Thoracic aorta (tissue), 2 donors: ENCODE measurements around the gene CPEB3. TPM values are rescaled to one million over a fixed set of nuclear protein-coding genes. Genes with fewer than 3 reads are reported as not detected.
"Not testable (repeated sequence)": the region's sequence is repeated elsewhere in the genome, so short reads cannot be mapped to it uniquely, and the experiment has no call there.

Source experiments
- ATAC-seq: fragments of 150-250 bp; one replicate; pipeline ENCODE4 v1.8.0; 2017; ENCODE audit warnings: low read depth; ENCODE audit not compliant: insufficient number of reproducible peaks, low FRiP score
- DNase-seq: peaks from one replicate; pipeline ENCODE4 v3.0.0-alpha.2; 2020; ENCODE audit warnings: low spot score
- H3K27ac ChIP-seq, 2 donors: fragments of 200-600 bp; sonication (generic); 1 replicate in 1 of 2; 2 replicates in 1 of 2; pipeline ENCODE4 v1.5.1; 2016; ENCODE audit warnings: mild to moderate bottlenecking in 2 of 2, moderate library complexity in 2 of 2
- H3K27me3 ChIP-seq: fragments of 200-600 bp; sonication (generic); replicated peaks from 2 replicates; pipeline ENCODE4 v1.6.0; 2016; ENCODE audit warnings: mild to moderate bottlenecking; ENCODE audit not compliant: insufficient read depth
- H3K36me3 ChIP-seq: fragments of 200-600 bp; sonication (generic); one replicate; pipeline ENCODE4 v1.5.1; 2016
- H3K4me1 ChIP-seq, 2 donors: fragments of 200-600 bp; sonication (generic); 1 replicate in 1 of 2; 2 replicates in 1 of 2; pipeline versions ENCODE4 v1.5.1 to v1.6.0; 2016; ENCODE audit warnings: low read depth in 2 of 2, mild to moderate bottlenecking in 1 of 2; ENCODE audit not compliant: control insufficient read depth in 1 of 2
- H3K4me3 ChIP-seq: fragments of 200-600 bp; sonication (generic); 2 replicates; pipeline ENCODE4 v1.5.1; 2016; ENCODE audit warnings: mild to moderate bottlenecking
- H3K9me3 ChIP-seq: fragments of 200-600 bp; sonication (generic); 2 replicates; pipeline ENCODE4 v1.5.1; 2016
- total RNA-seq, 2 donors: library from RNA; depleted of rRNA; stranded (reverse); fragments of >200 nt; gene quantifications; one replicate each; pipeline versions ENCODE4 v1.1.0 to v1.2.3, GENCODE V29; 2016
- TF ChIP-seq, protein P1 (sequence below): fragments of 200-600 bp; sonication (generic); IDR thresholded peaks from one replicate; pipeline ENCODE4 v1.5.1; 2019; ENCODE audit warnings: antibody characterized with exemption

CPEB3 gene
- total RNA-seq, 2 donors from 2014 or later = 6.8 to 12.2 TPM

DNA sequence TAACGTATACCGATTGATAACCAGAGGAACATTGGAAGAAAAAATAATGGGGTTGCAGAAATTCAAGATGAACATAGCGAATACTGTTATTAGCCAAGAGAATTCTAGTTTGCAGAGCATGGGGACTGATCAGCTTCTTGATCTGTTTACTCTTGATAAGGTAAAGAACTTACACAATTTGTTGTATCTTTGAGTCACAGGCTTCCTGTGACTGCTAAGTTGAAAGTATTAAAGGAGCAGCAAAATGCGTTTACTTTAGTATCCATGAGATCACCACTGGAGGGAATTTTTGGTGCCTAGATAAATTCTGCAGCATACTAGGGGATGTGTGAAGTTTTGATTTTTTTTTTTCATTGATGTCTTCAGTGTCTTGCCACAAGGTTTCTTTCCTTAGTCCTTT is 263.7 kb downstream of the CPEB3 start:
- H3K4me1 ChIP-seq = no peaks in the 10 kb centered on the region
- ATAC-seq (no peak), DNase-seq (no peak)
- TF ChIP-seq, protein P1, sequence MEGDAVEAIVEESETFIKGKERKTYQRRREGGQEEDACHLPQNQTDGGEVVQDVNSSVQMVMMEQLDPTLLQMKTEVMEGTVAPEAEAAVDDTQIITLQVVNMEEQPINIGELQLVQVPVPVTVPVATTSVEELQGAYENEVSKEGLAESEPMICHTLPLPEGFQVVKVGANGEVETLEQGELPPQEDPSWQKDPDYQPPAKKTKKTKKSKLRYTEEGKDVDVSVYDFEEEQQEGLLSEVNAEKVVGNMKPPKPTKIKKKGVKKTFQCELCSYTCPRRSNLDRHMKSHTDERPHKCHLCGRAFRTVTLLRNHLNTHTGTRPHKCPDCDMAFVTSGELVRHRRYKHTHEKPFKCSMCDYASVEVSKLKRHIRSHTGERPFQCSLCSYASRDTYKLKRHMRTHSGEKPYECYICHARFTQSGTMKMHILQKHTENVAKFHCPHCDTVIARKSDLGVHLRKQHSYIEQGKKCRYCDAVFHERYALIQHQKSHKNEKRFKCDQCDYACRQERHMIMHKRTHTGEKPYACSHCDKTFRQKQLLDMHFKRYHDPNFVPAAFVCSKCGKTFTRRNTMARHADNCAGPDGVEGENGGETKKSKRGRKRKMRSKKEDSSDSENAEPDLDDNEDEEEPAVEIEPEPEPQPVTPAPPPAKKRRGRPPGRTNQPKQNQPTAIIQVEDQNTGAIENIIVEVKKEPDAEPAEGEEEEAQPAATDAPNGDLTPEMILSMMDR = no peak
- H3K36me3 ChIP-seq = peaks cover 43% of the 10 kb centered on the region
- H3K27me3 ChIP-seq = no peaks in the 10 kb centered on the region
- no peak overlapping the region for H3K4me3 ChIP-seq
- no peaks in the 10 kb centered on the region for H3K9me3 ChIP-seq
- H3K27ac ChIP-seq = no peak overlapping the region

DNA sequence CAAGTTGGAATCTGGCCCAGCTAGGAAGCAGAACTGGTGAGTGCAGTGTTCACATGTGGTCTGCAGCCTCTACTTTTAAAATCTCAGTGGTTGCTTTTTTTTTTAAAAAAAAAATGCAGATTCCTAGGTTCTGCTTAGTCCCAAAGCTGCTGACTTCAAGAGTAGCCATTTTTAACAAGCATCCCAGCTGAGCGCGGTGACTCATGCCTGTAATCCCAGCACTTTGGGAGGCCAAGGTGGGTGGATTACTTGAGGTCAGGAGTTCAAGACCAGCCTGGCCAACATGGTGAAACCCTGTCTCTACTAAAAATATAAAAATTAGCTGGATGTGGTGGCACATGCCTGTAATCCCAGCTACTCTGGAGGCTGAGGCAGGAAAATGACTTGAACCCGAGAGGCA is 265.5 kb downstream of the CPEB3 start:
- H3K27ac ChIP-seq, DNase-seq, H3K4me3 ChIP-seq, ATAC-seq, H3K4me1 ChIP-seq, H3K9me3 ChIP-seq, H3K27me3 ChIP-seq: not testable (repeated sequence)
- H3K36me3 ChIP-seq = peaks cover 47% of the 10 kb centered on the region

DNA sequence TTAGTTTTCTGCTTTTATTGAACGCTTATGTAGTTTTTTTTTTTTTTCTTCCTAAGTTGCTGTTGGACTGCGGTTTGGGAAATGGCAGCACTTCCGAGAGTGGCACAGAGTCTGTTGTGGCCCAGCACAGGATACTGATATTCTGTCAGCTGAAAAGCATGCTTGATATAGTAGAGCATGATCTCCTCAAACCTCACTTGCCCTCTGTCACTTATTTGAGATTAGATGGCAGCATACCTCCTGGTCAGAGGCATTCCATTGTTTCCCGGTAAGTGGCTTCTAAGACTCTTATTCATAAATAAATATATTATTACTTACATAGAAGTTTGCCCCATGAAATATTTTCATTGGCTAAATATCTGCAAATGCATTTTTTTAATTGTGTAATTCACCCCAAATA is 266.2 kb downstream of the CPEB3 start:
- no peak overlapping the region for H3K4me3 ChIP-seq
- H3K27ac ChIP-seq = no peak overlapping the region
- DNase-seq = no peak
- H3K4me1 ChIP-seq = no peaks in the 10 kb centered on the region
- no peaks in the 10 kb centered on the region for H3K27me3 ChIP-seq
- H3K9me3 ChIP-seq = no peaks in the 10 kb centered on the region
- H3K36me3 ChIP-seq = peaks cover 45% of the 10 kb centered on the region
- ATAC-seq = no peak
- TF ChIP-seq, protein P1 = no peak

DNA sequence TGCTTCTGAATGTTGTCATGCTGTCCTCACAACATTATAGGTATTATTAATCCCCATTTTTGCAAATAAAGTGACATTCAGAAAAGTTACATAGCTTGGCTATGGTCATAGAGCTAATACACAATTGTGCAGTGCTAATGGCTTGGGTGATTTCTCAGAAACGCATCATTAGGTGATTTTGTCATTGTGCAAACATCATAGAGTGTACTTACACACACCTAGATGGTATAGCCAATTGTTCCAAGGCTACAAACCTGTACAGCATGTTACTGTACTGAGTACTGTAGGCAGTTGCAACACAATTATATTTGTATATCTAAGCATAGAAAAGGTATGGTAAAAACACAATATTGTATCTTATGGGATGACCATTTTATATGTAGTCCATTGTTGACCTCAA is 276.3 kb downstream of the CPEB3 start:
- Histone ChIP-seq H3K27ac (no peak overlapping the region), H3K36me3 (peaks cover 16% of the 10 kb centered on the region), H3K27me3 (no peaks in the 10 kb centered on the region), H3K4me1 (no peaks in the 10 kb centered on the region), H3K4me3 (no peak overlapping the region), H3K9me3 (no peaks in the 10 kb centered on the region)
- DNase-seq (no peak), ATAC-seq (no peak)
- TF ChIP-seq, protein P1 = no peak

DNA sequence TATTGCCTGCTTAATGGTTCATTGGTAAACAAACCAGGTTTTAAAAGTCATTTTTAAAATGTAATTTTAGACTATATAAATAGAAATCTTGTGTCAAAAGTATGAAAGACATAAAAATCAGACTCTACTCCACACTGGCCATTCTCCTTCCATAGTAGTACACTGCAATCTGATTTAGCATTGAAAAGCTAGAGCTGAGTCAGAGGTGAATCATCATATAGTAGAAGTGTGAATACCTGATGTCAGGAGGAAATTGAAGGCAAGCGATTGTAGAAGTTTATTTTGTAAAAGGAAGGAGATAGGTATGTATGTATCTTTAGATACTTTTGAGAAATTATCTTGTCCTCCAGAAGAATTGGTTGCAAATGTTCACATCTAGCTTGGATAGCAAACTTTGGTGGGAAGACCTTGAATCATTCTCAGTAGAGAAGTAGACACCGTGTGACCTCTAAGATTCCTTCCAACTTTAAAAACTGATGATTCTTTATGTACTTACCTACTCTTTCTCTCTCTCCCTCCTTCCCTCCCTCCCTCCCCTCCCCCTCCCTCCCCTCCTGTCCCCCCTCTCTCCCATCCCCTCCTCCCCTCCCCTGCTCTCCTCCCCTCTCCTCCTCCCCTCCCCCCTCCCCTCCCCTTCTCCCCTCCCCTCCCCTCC is 279.2 kb downstream of the CPEB3 start:
- TF ChIP-seq, protein P1 = no peak
- Histone ChIP-seq H3K4me1 (no peaks in the 10 kb centered on the region), H3K4me3 (no peak overlapping the region), H3K27ac (no peak overlapping the region), H3K27me3 (no peaks in the 10 kb centered on the region), H3K9me3 (no peaks in the 10 kb centered on the region), H3K36me3 (peaks cover 19% of the 10 kb centered on the region)
- DNase-seq (no peak), ATAC-seq (no peak)
